Tibial nerve (tissue), 4 donors: ENCODE results near the gene IZUMO1.

ENCODE experiments used
- EP300 ChIP-seq, 2 donors: sonication (generic); formaldehyde crosslinking; IDR thresholded peaks; one replicate each; pipeline ENCODE4 v1.6.1; 2017; ENCODE audit warnings: antibody characterized with exemption in 2 of 2, mild to moderate bottlenecking in 1 of 2
- POLR2A ChIP-seq, 2 donors: fragments of 450-650 bp; IDR thresholded peaks; one replicate each; pipeline ENCODE4 v1.6.1; 2017; ENCODE audit warnings: antibody characterized with exemption in 2 of 2, mild to moderate bottlenecking in 2 of 2, moderate library complexity in 2 of 2
- TF ChIP-seq, protein P1 (sequence below), 5 experiments: fragments of 200-600 bp in 3 of 5; fragments of 450-650 bp in 2 of 5; sonication (generic) in 3 of 5; IDR thresholded peaks; one replicate each; pipeline ENCODE4 v1.5.1; 2016 to 2019; ENCODE audit warnings: antibody characterized with exemption in 5 of 5, mild to moderate bottlenecking in 3 of 5, moderate library complexity in 2 of 5

DNA sequence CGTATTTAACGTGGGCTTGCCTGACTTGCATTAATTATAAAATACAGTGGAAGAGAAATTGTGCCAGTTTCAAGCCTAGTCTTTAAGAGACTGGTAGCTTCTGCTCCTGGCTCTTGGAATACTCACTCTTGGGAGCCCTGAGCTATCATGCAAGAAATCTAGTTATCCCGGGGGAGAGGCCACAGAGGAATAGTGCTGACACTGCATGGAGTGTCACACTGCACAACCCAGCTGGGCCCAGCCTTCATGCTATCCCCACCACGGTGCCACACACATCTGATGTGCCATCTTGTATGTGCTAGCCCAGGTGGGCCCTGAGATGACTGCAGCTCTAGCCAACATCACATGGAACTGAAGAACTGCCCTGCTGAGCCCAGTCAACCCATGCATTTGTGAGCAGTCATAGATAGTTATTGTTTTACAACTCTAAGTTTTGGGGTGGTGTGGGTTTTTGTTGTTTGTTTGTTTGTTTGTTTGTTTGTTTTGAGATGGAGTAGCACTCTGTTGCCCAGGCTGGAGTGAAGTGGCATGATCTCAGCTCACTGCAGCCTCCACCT, 35.5 kb downstream of the IZUMO1 start:
- TF ChIP-seq, protein P1, sequence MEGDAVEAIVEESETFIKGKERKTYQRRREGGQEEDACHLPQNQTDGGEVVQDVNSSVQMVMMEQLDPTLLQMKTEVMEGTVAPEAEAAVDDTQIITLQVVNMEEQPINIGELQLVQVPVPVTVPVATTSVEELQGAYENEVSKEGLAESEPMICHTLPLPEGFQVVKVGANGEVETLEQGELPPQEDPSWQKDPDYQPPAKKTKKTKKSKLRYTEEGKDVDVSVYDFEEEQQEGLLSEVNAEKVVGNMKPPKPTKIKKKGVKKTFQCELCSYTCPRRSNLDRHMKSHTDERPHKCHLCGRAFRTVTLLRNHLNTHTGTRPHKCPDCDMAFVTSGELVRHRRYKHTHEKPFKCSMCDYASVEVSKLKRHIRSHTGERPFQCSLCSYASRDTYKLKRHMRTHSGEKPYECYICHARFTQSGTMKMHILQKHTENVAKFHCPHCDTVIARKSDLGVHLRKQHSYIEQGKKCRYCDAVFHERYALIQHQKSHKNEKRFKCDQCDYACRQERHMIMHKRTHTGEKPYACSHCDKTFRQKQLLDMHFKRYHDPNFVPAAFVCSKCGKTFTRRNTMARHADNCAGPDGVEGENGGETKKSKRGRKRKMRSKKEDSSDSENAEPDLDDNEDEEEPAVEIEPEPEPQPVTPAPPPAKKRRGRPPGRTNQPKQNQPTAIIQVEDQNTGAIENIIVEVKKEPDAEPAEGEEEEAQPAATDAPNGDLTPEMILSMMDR (IDR thresholded peaks at IDR 0.05), result no peak
- TF ChIP-seq POLR2A (IDR thresholded peaks at IDR 0.05), result no peak
- no peak for TF ChIP-seq EP300 (IDR thresholded peaks at IDR 0.05)
